Mucosa of descending colon (tissue), 3 donors: ENCODE data around the gene SLC26A9. TPM values are rescaled to one million over a fixed set of nuclear protein-coding genes. Genes with fewer than 3 reads are reported as not detected.
"Not testable (repeated sequence)": the region's sequence is repeated elsewhere in the genome, so short reads cannot be mapped to it uniquely, and the experiment has no call there.

Experiments
- ATAC-seq: fragments of 200-7000 bp; cut with Tn5 transposase; one replicate; pipeline ENCODE4 v1.9.1; 2020; ENCODE audit warnings: mild to moderate bottlenecking, moderate library complexity
- DNase-seq, 3 donors: peaks; one replicate each; pipeline ENCODE4 v3.0.0-alpha.2; 2020
- H3K36me3 ChIP-seq: fragments of 200-600 bp; one replicate; pipeline ENCODE4 v1.8.0; 2021; ENCODE audit warnings: low read depth, mild to moderate bottlenecking
- H3K4me1 ChIP-seq: fragments of 200-600 bp; one replicate; pipeline ENCODE4 v1.8.0; 2021; ENCODE audit warnings: low read depth, mild to moderate bottlenecking
- H3K4me3 ChIP-seq: fragments of 200-600 bp; one replicate; pipeline ENCODE4 v1.8.0; 2021; ENCODE audit warnings: mild to moderate bottlenecking
- H3K9me3 ChIP-seq: fragments of 200-600 bp; one replicate; pipeline ENCODE4 v1.8.0; 2021; ENCODE audit warnings: mild to moderate bottlenecking
- CTCF ChIP-seq: fragments of 200-600 bp; IDR thresholded peaks from one replicate; pipeline ENCODE4 v1.8.0; 2022; ENCODE audit warnings: antibody characterized with exemption, mild to moderate bottlenecking
- intact Hi-C, 2 donors: fragments of 100-400 bp; cut with DNase I in 1 of 2; cut with micrococcal nuclease in 1 of 2; formaldehyde crosslinking; loops; one replicate each; pipeline versions ENCODE4 v1.11.0 to v1.11.1; 2022; cut with DNase I, micrococcal nuclease
- total RNA-seq, 3 donors: library from RNA; stranded (reverse); fragmentation: NEBNext Ultra II Directional in 2 of 3; extraction: Animal tissue kit (Norgen Biotek cat#: 25700) in 2 of 3; gene quantifications; one replicate each; pipeline versions ENCODE4 v1.2.1 to v1.2.4, GENCODE V29; 2021 to 2023
- donor health status: DM: no; HTN: no; CAD: no; lungs with moderate emphysema.
- donor health status: DM: no; HTN: no; CAD: no.
- donor health status: DM: no; HTN: yes; CAD: no.

The SLC26A9 gene
- total RNA-seq, 3 donors from 2014 or later = not detected

GRCh38 chr1:205883792-205884191, 59.5 kb downstream of the SLC26A9 start:
- Histone ChIP-seq H3K36me3 (no peaks in the 10 kb centered on the region), H3K4me1 (no peaks in the 10 kb centered on the region), H3K9me3 (no peaks in the 10 kb centered on the region), H3K4me3 (no peak overlapping the region)
- no peak for DNase-seq
- no peak for TF ChIP-seq CTCF
- no peak for ATAC-seq
- intact Hi-C loops = no loop called here

GRCh38 chr1:205880923-205881322, 62.3 kb downstream of the SLC26A9 start:
- no peak for TF ChIP-seq CTCF
- ATAC-seq = no peak
- DNase-seq = no peak
- Histone ChIP-seq H3K4me1 (no peaks in the 10 kb centered on the region), H3K9me3 (peaks cover 3% of the 10 kb centered on the region), H3K36me3 (no peaks in the 10 kb centered on the region), H3K4me3 (no peak overlapping the region)
- intact Hi-C loops = no loop called here

- Histone ChIP-seq H3K4me1 (no peaks in the 10 kb centered on the region), H3K36me3 (no peaks in the 10 kb centered on the region), H3K4me3 (no peak overlapping the region), H3K9me3 (peaks cover 3% of the 10 kb centered on the region)
- ATAC-seq (no peak), DNase-seq (no peak)
- intact Hi-C loops = no loop called here
- no peak for TF ChIP-seq CTCF
These were observed 63.3 kb downstream of the SLC26A9 start for GRCh38 chr1:205879974-205880373.

GRCh38 chr1:205878026-205878425, 65.2 kb downstream of the SLC26A9 start:
- Histone ChIP-seq H3K4me3 (no peak overlapping the region), H3K4me1 (no peaks in the 10 kb centered on the region), H3K36me3 (no peaks in the 10 kb centered on the region), H3K9me3 (peaks cover 5% of the 10 kb centered on the region)
- intact Hi-C loops = no loop called here
- DNase-seq (no peak), ATAC-seq (no peak)
- no peak for TF ChIP-seq CTCF

GRCh38 chr1:205873148-205873547, 70.1 kb downstream of the SLC26A9 start:
- H3K4me1 ChIP-seq, H3K4me3 ChIP-seq, intact Hi-C loops, DNase-seq, H3K9me3 ChIP-seq, ATAC-seq, H3K36me3 ChIP-seq: not testable (repeated sequence)

- H3K9me3 ChIP-seq = peaks cover 2% of the 10 kb centered on the region
- DNase-seq (no peak), ATAC-seq (no peak)
- TF ChIP-seq CTCF = no peak
- intact Hi-C loops = no loop called here
- no peaks in the 10 kb centered on the region for H3K4me1 ChIP-seq
- H3K36me3 ChIP-seq = no peaks in the 10 kb centered on the region
- H3K4me3 ChIP-seq = no peak overlapping the region
These were observed 73.0 kb downstream of the SLC26A9 start for GRCh38 chr1:205870236-205870635.

Other genes starting within 250 kb of the SLC26A9 start
- gene NUCKS1, start 193.3 kb downstream of the SLC26A9 start, total RNA-seq = 100 to 1,000 TPM in 2 of 3 donors, 10 to 100 TPM in 1; 52.7 to 140 (median 103) TPM
- gene RAB29, start 168.0 kb downstream of the SLC26A9 start, total RNA-seq = 10 to 100 TPM in 1 of 3 donors, 1 to 10 TPM in 2; 4.7 to 27.5 (median 7.8) TPM
- 10 to 100 TPM in 1 of 3 donors, 1 to 10 TPM in 2; 2.1 to 25.0 (median 4.9) TPM for gene SLC41A1, start 130.3 kb downstream of the SLC26A9 start, total RNA-seq
- under 1 TPM in 1 of 3 donors, not detected in 2; 0.19 TPM for gene PM20D1, start 93.3 kb downstream of the SLC26A9 start, total RNA-seq
- gene RAB7B, start 59.9 kb upstream of the SLC26A9 start, total RNA-seq = 1 to 10 TPM in 1 of 3 donors, under 1 TPM in 2; 0.69 to 1.3 (median 0.76) TPM
- 10 to 100 TPM in 2 of 3 donors, 1 to 10 TPM in 1; 6.5 to 26.1 (median 17.7) TPM for gene CTSE, start 80.4 kb upstream of the SLC26A9 start, total RNA-seq
- 1 to 10 TPM in 2 of 3 donors, under 1 TPM in 1; 0.38 to 4.8 (median 3.9) TPM for gene RHEX, start 109.7 kb upstream of the SLC26A9 start, total RNA-seq
- 1 to 10 TPM in 1 of 3 donors, under 1 TPM in 2; 0.72 to 1.9 (median 0.89) TPM for gene AVPR1B, start 173.9 kb upstream of the SLC26A9 start, total RNA-seq